Type B pancreatic cell (in vitro differentiated cells): ENCODE data around the gene DNMT3L. TPM values are rescaled to one million over a fixed set of nuclear protein-coding genes. Genes with fewer than 3 reads are reported as not detected.

ENCODE experiments used
- DNase-seq: peaks from one replicate; pipeline ENCODE4 v3.0.0; 2021; ENCODE audit warnings: mixed read lengths; ENCODE audit not compliant: unreplicated experiment; ENCODE audit errors: extremely low spot score
- H3K27ac Mint-ChIP-seq: 2 replicates; pipeline ENCODE4 v1.8.0; 2021; ENCODE audit warnings: mild to moderate bottlenecking, mixed read lengths
- H3K27me3 Mint-ChIP-seq: 2 replicates; pipeline ENCODE4 v1.8.0; 2021; ENCODE audit warnings: mixed read lengths
- H3K36me3 Mint-ChIP-seq: 2 replicates; pipeline ENCODE4 v1.8.0; 2021; ENCODE audit warnings: mixed read lengths
- H3K4me1 Mint-ChIP-seq: one replicate; pipeline ENCODE4 v1.8.0; 2021; ENCODE audit warnings: mixed read lengths; ENCODE audit not compliant: unreplicated experiment
- H3K4me3 Mint-ChIP-seq: 2 replicates; pipeline ENCODE4 v1.8.0; 2021; ENCODE audit warnings: mild to moderate bottlenecking, mixed read lengths
- H3K9me3 Mint-ChIP-seq: 2 replicates; pipeline ENCODE4 v1.8.0; 2021; ENCODE audit warnings: mixed read lengths
- CTCF ChIP-seq: fragments of 200-600 bp; sonication (generic); conservative IDR thresholded peaks from 2 replicates; pipeline ENCODE4 v1.5.0; 2021; ENCODE audit warnings: antibody characterized with exemption, mild to moderate bottlenecking
- total RNA-seq: library from RNA; stranded (reverse); gene quantifications from 2 replicates; pipeline ENCODE4 v1.2.1, GENCODE V29; 2021; ENCODE audit warnings: low replicate concordance

The DNMT3L gene
- total RNA-seq, 1 donor from 2014 or later: not detected

- DNase-seq: no peak
- Mint-ChIP-seq H3K9me3 (no peaks in the 10 kb centered on the region), H3K27ac (no peak overlapping the region), H3K36me3 (no peaks in the 10 kb centered on the region), H3K4me3 (no peak overlapping the region), H3K27me3 (no peaks in the 10 kb centered on the region), H3K4me1 (peaks cover 8% of the 10 kb centered on the region)
- TF ChIP-seq CTCF: no peak
Observed at GRCh38 chr21:44294391-44295162, 32.9 kb upstream of the DNMT3L start.

- no peak overlapping the region for H3K4me3 Mint-ChIP-seq
Observed at GRCh38 chr21:44293551-44294231, 32.0 kb upstream of the DNMT3L start.

GRCh38 chr21:44292812-44293195 is 31.1 kb upstream of the DNMT3L start:
- no peak overlapping the region for H3K4me3 Mint-ChIP-seq
- no peaks in the 10 kb centered on the region for H3K4me1 Mint-ChIP-seq
- no peaks in the 10 kb centered on the region for H3K27me3 Mint-ChIP-seq
- H3K36me3 Mint-ChIP-seq: no peaks in the 10 kb centered on the region
- no peak overlapping the region for H3K27ac Mint-ChIP-seq
- no peak for DNase-seq
- no peak for TF ChIP-seq CTCF
- no peaks in the 10 kb centered on the region for H3K9me3 Mint-ChIP-seq

More at GRCh38 chr21:44293551-44294231, 32.0 kb upstream of the DNMT3L start:
- no peak overlapping the region for H3K27ac Mint-ChIP-seq
- DNase-seq: no peak
- no peaks in the 10 kb centered on the region for H3K9me3 Mint-ChIP-seq
- no peak for TF ChIP-seq CTCF
- peaks cover 4% of the 10 kb centered on the region for H3K4me1 Mint-ChIP-seq
- H3K27me3 Mint-ChIP-seq: no peaks in the 10 kb centered on the region
- H3K36me3 Mint-ChIP-seq: no peaks in the 10 kb centered on the region

- no peaks in the 10 kb centered on the region for H3K9me3 Mint-ChIP-seq
- H3K27ac Mint-ChIP-seq: no peak overlapping the region
- no peak for TF ChIP-seq CTCF
- no peaks in the 10 kb centered on the region for H3K4me1 Mint-ChIP-seq
- no peak overlapping the region for H3K4me3 Mint-ChIP-seq
- no peak for DNase-seq
- no peaks in the 10 kb centered on the region for H3K36me3 Mint-ChIP-seq
- no peaks in the 10 kb centered on the region for H3K27me3 Mint-ChIP-seq
Observed at GRCh38 chr21:44291936-44292811, 30.5 kb upstream of the DNMT3L start.

- no peak overlapping the region for H3K27ac Mint-ChIP-seq
- no peak overlapping the region for H3K4me3 Mint-ChIP-seq
Observed at GRCh38 chr21:44291078-44291935, 29.6 kb upstream of the DNMT3L start.

More at GRCh38 chr21:44291078-44291935, 29.6 kb upstream of the DNMT3L start:
- Mint-ChIP-seq H3K27me3 (no peaks in the 10 kb centered on the region), H3K36me3 (no peaks in the 10 kb centered on the region), H3K4me1 (no peaks in the 10 kb centered on the region), H3K9me3 (no peaks in the 10 kb centered on the region)
- DNase-seq: no peak
- no peak for TF ChIP-seq CTCF
